Lung (tissue), 12 donors: ENCODE measurements around the gene TRMT5. TPM values are rescaled to one million over a fixed set of nuclear protein-coding genes. Genes with fewer than 3 reads are reported as not detected.
A peak's percentile ranks its signal among the peaks of the same experiment; 100 is the strongest.

ENCODE experiments used
- ATAC-seq: fragments of 200-7000 bp; cut with Tn5 transposase; one replicate; pipeline ENCODE4 v1.9.1; 2020; ENCODE audit warnings: moderate number of reproducible peaks; ENCODE audit not compliant: insufficient read depth, low FRiP score
- DNase-seq, 3 donors: peaks; one replicate each; pipeline ENCODE4 v3.0.0-alpha.2; 2013 to 2017
- H3K27ac ChIP-seq, 2 donors: one replicate each; pipeline ENCODE4 v1.5.1; 2013; ENCODE audit warnings: mild to moderate bottlenecking in 2 of 2, moderate library complexity in 2 of 2, control low read depth in 1 of 2, inconsistent platforms in 1 of 2, low read depth in 1 of 2, low read length in 1 of 2
- H3K27me3 ChIP-seq, 3 donors: one replicate each; pipeline ENCODE4 v1.5.1; 2013; ENCODE audit warnings: low read length in 2 of 3; ENCODE audit not compliant: control insufficient read depth in 3 of 3, insufficient read depth in 3 of 3
- H3K36me3 ChIP-seq, 4 donors: one replicate each; pipeline ENCODE4 v1.5.1; 2013; ENCODE audit warnings: low read length in 4 of 4, mild to moderate bottlenecking in 1 of 4, moderate library complexity in 1 of 4; ENCODE audit not compliant: control insufficient read depth in 4 of 4, insufficient read depth in 4 of 4
- H3K4me1 ChIP-seq, 5 donors: one replicate each; pipeline ENCODE4 v1.5.1; 2013; ENCODE audit warnings: low read length in 5 of 5, mild to moderate bottlenecking in 2 of 5, moderate library complexity in 1 of 5; ENCODE audit not compliant: control insufficient read depth in 5 of 5, insufficient read depth in 5 of 5
- H3K4me3 ChIP-seq: one replicate; pipeline ENCODE4 v1.5.1; 2013; ENCODE audit warnings: mild to moderate bottlenecking, control low read depth, moderate library complexity
- H3K9ac ChIP-seq, 2 donors: one replicate each; pipeline ENCODE4 v1.5.1; 2013; ENCODE audit warnings: low read length in 2 of 2, control low read depth in 1 of 2; ENCODE audit not compliant: insufficient read depth in 1 of 2
- H3K9me3 ChIP-seq, 4 donors: one replicate each; pipeline ENCODE4 v1.5.1; 2013; ENCODE audit warnings: low read length in 3 of 4, mild to moderate bottlenecking in 1 of 4, moderate library complexity in 1 of 4; ENCODE audit not compliant: control insufficient read depth in 4 of 4, insufficient read depth in 3 of 4
- CTCF ChIP-seq: IDR thresholded peaks from 2 replicates; pipeline ENCODE4 v1.5.1; 2012; ENCODE audit warnings: mild to moderate bottlenecking; ENCODE audit errors: control extremely low read depth, extremely low read depth
- WGBS, 2 donors: extraction: QIAGEN DNeasy Blood & Tissue Kit; methylation state at CpG; one replicate each; pipeline ENCODE4 v1.1.7; 2013; 5-methylcytosine and 5-hydroxymethylcytosine counted together
- polyA plus RNA-seq, 2 donors: library from polyadenylated mRNA; stranded (reverse); fragments of 200-250 nt; gene quantifications; one replicate each; pipeline ENCODE4 v1.2.1, GENCODE V29; 2013
- total RNA-seq, 2 donors: library from RNA; depleted of rRNA in 1 of 2; stranded (reverse); fragments of >200 nt in 1 of 2; gene quantifications; one replicate each; pipeline ENCODE4 v1.2.1, GENCODE V29; 2014 to 2021
- donor health status: control.
- donor health status: control.
- donor health status: Bipolar disorder and iron deficiency.
- donor health status: healthy.
- donor health status: DM: yes; HTN: yes; CAD: no.

Gene TRMT5
- total and polyA plus RNA-seq, 4 donors: 3.4 to 14.7 (median 7.9) TPM

- no peaks in the 10 kb centered on the region for H3K9me3 ChIP-seq
- no peaks in the 10 kb centered on the region for H3K27me3 ChIP-seq
- no peak for DNase-seq
- H3K9ac ChIP-seq: no peak overlapping the region
- no peak for TF ChIP-seq CTCF
- 44 to 73% methylated on average over 1 of the region's 1 CpG for WGBS, 2 donors
- H3K27ac ChIP-seq: no peak overlapping the region
- no peak for ATAC-seq
- peaks cover 0 to 20% (median 3%) of the 10 kb centered on the region in 5 donors for H3K4me1 ChIP-seq
- no peaks in the 10 kb centered on the region for H3K36me3 ChIP-seq
- no peak overlapping the region for H3K4me3 ChIP-seq
Measured at GRCh38 chr14:60945984-60946383, 34.9 kb downstream of the TRMT5 start.

- peaks cover 0 to 20% (median 3%) of the 10 kb centered on the region in 5 donors for H3K4me1 ChIP-seq
- H3K36me3 ChIP-seq: no peaks in the 10 kb centered on the region
- no peak for TF ChIP-seq CTCF
- H3K9ac ChIP-seq: no peak overlapping the region
- 65 to 75% methylated on average over 4 of the region's 4 CpGs for WGBS, 2 donors
- no peaks in the 10 kb centered on the region for H3K9me3 ChIP-seq
- DNase-seq (peak in 2 of 3 donors; percentile 11 to 16), ATAC-seq (no peak)
- no peak overlapping the region for H3K4me3 ChIP-seq
- no peak overlapping the region for H3K27ac ChIP-seq
- H3K27me3 ChIP-seq: no peaks in the 10 kb centered on the region
Measured at GRCh38 chr14:60944204-60944603, 36.7 kb downstream of the TRMT5 start.

- H3K9ac ChIP-seq: no peak overlapping the region
- no peak for DNase-seq
- H3K4me1 ChIP-seq: peaks cover 0 to 20% (median 3%) of the 10 kb centered on the region in 5 donors
- no peaks in the 10 kb centered on the region for H3K27me3 ChIP-seq
- TF ChIP-seq CTCF: no peak
- H3K27ac ChIP-seq: no peak overlapping the region
- WGBS, 2 donors: 96 to 100% methylated on average over 1 of the region's 1 CpG
- no peaks in the 10 kb centered on the region for H3K9me3 ChIP-seq
- ATAC-seq: no peak
- no peak overlapping the region for H3K4me3 ChIP-seq
- H3K36me3 ChIP-seq: no peaks in the 10 kb centered on the region
Measured at GRCh38 chr14:60943637-60944032, 37.2 kb downstream of the TRMT5 start.

- H3K9me3 ChIP-seq: peaks cover 0 to 2% (median 0%) of the 10 kb centered on the region in 4 donors
- H3K4me1 ChIP-seq: no peaks in the 10 kb centered on the region
- no peak for TF ChIP-seq CTCF
- H3K27ac ChIP-seq: no peak overlapping the region
- no peak overlapping the region for H3K4me3 ChIP-seq
- DNase-seq (no peak), ATAC-seq (no peak)
- H3K36me3 ChIP-seq: no peaks in the 10 kb centered on the region
- H3K9ac ChIP-seq: no peak overlapping the region
- H3K27me3 ChIP-seq: no peaks in the 10 kb centered on the region
Measured at GRCh38 chr14:60935319-60935718, 45.6 kb downstream of the TRMT5 start.
